ENCODE measurements around the gene ANKS6.

DNA sequence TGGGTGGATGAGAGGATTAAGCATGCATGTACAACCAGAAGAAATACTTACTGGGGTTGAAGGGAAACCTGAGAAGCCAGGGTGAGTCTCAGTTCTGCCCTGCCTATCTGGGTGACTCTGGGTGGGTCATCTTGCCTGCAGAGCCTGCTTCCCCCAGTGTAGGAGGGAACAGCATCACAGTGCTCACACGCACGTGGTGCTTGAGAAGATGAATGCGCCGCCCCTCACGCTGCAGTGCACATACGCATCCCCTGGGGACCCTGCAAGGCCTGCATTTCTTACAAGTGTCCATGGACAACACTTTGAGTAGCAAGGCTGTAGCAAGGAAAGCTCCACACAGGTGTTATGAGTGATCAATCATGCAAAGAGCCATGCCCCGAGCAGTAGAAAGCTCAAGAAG lies 68.9 kb downstream of the ANKS6 start:
- TF ChIP-seq, protein P1, sequence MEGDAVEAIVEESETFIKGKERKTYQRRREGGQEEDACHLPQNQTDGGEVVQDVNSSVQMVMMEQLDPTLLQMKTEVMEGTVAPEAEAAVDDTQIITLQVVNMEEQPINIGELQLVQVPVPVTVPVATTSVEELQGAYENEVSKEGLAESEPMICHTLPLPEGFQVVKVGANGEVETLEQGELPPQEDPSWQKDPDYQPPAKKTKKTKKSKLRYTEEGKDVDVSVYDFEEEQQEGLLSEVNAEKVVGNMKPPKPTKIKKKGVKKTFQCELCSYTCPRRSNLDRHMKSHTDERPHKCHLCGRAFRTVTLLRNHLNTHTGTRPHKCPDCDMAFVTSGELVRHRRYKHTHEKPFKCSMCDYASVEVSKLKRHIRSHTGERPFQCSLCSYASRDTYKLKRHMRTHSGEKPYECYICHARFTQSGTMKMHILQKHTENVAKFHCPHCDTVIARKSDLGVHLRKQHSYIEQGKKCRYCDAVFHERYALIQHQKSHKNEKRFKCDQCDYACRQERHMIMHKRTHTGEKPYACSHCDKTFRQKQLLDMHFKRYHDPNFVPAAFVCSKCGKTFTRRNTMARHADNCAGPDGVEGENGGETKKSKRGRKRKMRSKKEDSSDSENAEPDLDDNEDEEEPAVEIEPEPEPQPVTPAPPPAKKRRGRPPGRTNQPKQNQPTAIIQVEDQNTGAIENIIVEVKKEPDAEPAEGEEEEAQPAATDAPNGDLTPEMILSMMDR (IDR thresholded peaks at IDR 0.05), result no peak
- TF ChIP-seq POLR2A (IDR thresholded peaks at IDR 0.05), result no peak
